Suprapubic skin (tissue), 4 donors: ENCODE data around the gene OPHN1. TPM values are rescaled to one million over a fixed set of nuclear protein-coding genes. Genes with fewer than 3 reads are reported as not detected.

Source experiments
- total RNA-seq, 4 donors: library from RNA; depleted of rRNA; stranded (reverse); fragments of >200 nt; gene quantifications; one replicate each; pipeline ENCODE4 v1.1.0, GENCODE V29; 2016

OPHN1 gene
- total RNA-seq, 4 donors from 2014 or later, result 4.5 to 16.0 (median 8.4) TPM

Other genes starting within 250 kb of the OPHN1 start
- gene YIPF6, start 65.6 kb upstream of the OPHN1 start, total RNA-seq, result 10 to 100 TPM; 18.0 to 30.5 (median 25.7) TPM
- gene STARD8, start 214.2 kb upstream of the OPHN1 start, total RNA-seq, result 1 to 10 TPM; 2.0 to 4.5 (median 2.3) TPM